Common myeloid progenitor, CD34-positive (primary cell): ENCODE measurements around the gene MACO1.

ENCODE experiments used
- CTCF ChIA-PET: fragments of 350-600 bp; sonication (Branson Sonifier 250); formaldehyde crosslinking; loops from one replicate; lab custom pipeline; 2021; ENCODE audit warnings: antibody characterized with exemption; lab: Charles Lee
- POLR2A ChIA-PET: fragments of 350-600 bp; sonication (Branson Sonifier 250); formaldehyde crosslinking; loops from one replicate; lab custom pipeline; 2021; ENCODE audit warnings: antibody characterized with exemption; lab: Charles Lee
- DNase-seq, 3 donors: peaks; one replicate each; pipeline versions ENCODE4 v3.0.0 to v3.0.0-alpha.2; 2013
- H3K27ac ChIP-seq, 2 experiments: 1 replicate in 1 of 2; 2 replicates in 1 of 2; pipeline ENCODE4 v1.7.0; 2013; ENCODE audit warnings: inconsistent platforms in 2 of 2, low read length in 2 of 2, mild to moderate bottlenecking in 2 of 2, low read depth in 1 of 2, moderate library complexity in 1 of 2; ENCODE audit not compliant: severe bottlenecking in 2 of 2, insufficient read depth in 1 of 2, poor library complexity in 1 of 2
- H3K27me3 ChIP-seq, 5 experiments: replicated peaks in 2 of 5; 1 replicate in 3 of 5; 2 replicates in 2 of 5; pipeline versions ENCODE4 v1.6.1 to v1.7.0; 2013; ENCODE audit warnings: low read length in 4 of 5, mild to moderate bottlenecking in 2 of 5, moderate library complexity in 2 of 5, inconsistent platforms in 1 of 5; ENCODE audit not compliant: insufficient read depth in 5 of 5, control insufficient read depth in 4 of 5
- H3K36me3 ChIP-seq, 4 experiments: 1 replicate in 2 of 4; 2 replicates in 2 of 4; pipeline versions ENCODE4 v1.6.1 to v1.7.0; 2013; ENCODE audit warnings: low read length in 3 of 4, control low read depth in 1 of 4, mild to moderate bottlenecking in 1 of 4; ENCODE audit not compliant: control insufficient read depth in 4 of 4, insufficient read depth in 4 of 4
- H3K4me1 ChIP-seq, 4 experiments: 1 replicate in 3 of 4; 2 replicates in 1 of 4; pipeline versions ENCODE4 v1.6.1 to v1.7.1; 2013; ENCODE audit warnings: low read length in 3 of 4, mild to moderate bottlenecking in 3 of 4, control low read depth in 1 of 4, inconsistent platforms in 1 of 4, moderate library complexity in 1 of 4; ENCODE audit not compliant: control insufficient read depth in 4 of 4, insufficient read depth in 4 of 4; ENCODE audit errors: control extremely low read depth in 1 of 4
- H3K4me3 ChIP-seq, 7 experiments: 1 replicate in 4 of 7; 2 replicates in 3 of 7; pipeline versions ENCODE4 v1.5.1 to v1.7.0; 2013; ENCODE audit warnings: mild to moderate bottlenecking in 7 of 7, low read length in 6 of 7, moderate library complexity in 6 of 7, inconsistent platforms in 2 of 7, low read depth in 2 of 7, control low read depth in 1 of 7; ENCODE audit not compliant: insufficient read depth in 4 of 7, control insufficient read depth in 1 of 7; ENCODE audit errors: extremely low read depth in 1 of 7
- H3K9me3 ChIP-seq, 5 experiments: 1 replicate in 4 of 5; 2 replicates in 1 of 5; pipeline versions ENCODE4 v1.6.1 to v1.7.1; 2013; ENCODE audit warnings: low read length in 4 of 5, mild to moderate bottlenecking in 2 of 5, inconsistent platforms in 1 of 5, low read depth in 1 of 5, moderate library complexity in 1 of 5; ENCODE audit not compliant: control insufficient read depth in 4 of 5, insufficient read depth in 2 of 5; ENCODE audit errors: control extremely low read depth in 1 of 5
- WGBS: methylation state at CpG from one replicate; pipeline ENCODE4 v1.1.5; 2013; ENCODE audit not compliant: insufficient coverage; 5-methylcytosine and 5-hydroxymethylcytosine counted together

Gene MACO1

DNA sequence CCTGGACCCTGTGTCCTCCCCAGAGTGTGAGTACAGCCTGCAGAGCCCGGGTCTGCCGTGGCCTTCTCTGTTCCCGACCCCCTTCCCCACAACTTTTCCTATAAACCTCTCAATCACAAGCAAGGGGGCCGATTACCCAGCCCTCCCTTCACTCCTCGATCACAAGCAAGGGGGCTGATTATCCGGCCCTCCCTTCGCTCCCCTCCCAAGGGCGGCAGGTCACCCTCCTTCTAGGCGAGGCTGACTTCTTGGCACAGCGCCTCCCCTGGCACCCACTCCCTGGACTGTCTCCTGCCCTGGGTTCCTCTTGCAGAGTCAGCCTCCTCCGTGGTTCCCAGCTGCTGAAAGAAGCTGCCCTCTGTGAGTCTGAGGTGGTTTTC is 100.4 kb downstream of the MACO1 start:
- Histone ChIP-seq H3K27me3 (no peaks in the 10 kb centered on the region), H3K27ac (no peak overlapping the region), H3K36me3 (no peaks in the 10 kb centered on the region), H3K4me3 (no peak overlapping the region), H3K4me1 (peaks cover 0 to 5% (median 3%) of the 10 kb centered on the region in 4 experiments), H3K9me3 (no peaks in the 10 kb centered on the region)
- no peak for DNase-seq
- 86% methylated on average over 11 of the region's 11 CpGs for WGBS
- POLR2A ChIA-PET: no interaction called here
- CTCF ChIA-PET: interaction anchor here (0.9 to 1.0 kb wide), 2 partner anchors 18 to 59 kb away, joined by 3 to 4 read pairs; no protein-coding TSS in a partner anchor

DNA sequence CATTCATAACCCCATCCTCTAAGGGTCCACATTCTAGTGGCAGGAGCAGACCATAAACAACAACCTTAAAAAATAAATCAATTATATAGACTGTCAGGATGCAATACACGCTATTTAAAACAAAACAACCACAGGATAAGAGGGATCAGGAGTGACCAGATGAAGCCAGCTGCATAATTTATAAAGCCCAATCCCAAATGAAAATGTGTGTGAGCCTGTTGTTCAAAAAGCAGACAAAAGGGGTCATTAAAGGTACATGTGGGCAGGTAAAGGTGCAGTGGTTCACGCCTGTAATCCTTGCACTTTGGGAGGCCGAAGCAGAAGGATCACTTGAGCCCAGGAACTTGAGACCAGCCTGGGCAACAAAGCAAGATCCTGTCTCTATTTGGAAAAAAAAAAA is 102.3 kb downstream of the MACO1 start:
- ChIA-PET CTCF (no interaction called here), POLR2A (no interaction called here)
- H3K9me3 ChIP-seq: no peaks in the 10 kb centered on the region
- no peak overlapping the region for H3K27ac ChIP-seq
- peaks cover 0 to 8% (median 4%) of the 10 kb centered on the region in 4 experiments for H3K4me1 ChIP-seq
- H3K4me3 ChIP-seq: no peak overlapping the region
- no peak for DNase-seq
- no peaks in the 10 kb centered on the region for H3K36me3 ChIP-seq
- H3K27me3 ChIP-seq: no peaks in the 10 kb centered on the region
- 79% methylated on average over 3 of the region's 3 CpGs for WGBS

DNA sequence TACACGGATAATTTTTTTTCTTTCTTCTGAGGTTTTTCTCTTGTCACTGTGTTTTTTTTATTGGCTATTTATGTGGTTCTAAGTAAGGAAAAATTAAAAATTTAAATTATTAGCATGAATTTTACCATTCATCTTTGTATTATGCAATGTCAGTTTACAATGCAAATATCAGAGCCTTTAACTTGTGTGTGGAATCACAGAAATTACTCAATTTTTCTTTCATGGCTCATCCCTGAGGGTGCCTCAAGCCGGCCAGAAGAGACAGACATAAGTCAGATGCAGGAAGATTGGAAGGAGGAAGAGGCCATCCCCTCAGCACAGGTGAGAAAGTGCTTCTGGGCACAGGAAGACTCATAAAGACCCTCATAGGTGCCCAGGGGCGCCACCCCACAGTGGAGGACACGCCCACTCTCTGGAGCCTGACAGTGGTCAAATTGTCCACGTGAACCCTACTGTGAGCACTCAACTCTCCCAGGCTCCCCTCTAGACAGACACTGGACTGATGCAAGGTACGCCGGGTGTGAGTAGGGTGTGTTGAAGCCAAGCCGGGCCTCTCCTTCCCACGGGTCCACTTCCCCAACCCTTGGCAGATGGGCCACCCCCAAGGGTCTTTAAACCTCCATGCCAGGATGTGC is 103.2 kb downstream of the MACO1 start:
- 74% methylated on average over 6 of the region's 9 CpGs for WGBS
- ChIA-PET POLR2A (no interaction called here), CTCF (no interaction called here)
- no peaks in the 10 kb centered on the region for H3K36me3 ChIP-seq
- H3K4me3 ChIP-seq: no peak overlapping the region
- no peak for DNase-seq
- no peak overlapping the region for H3K27ac ChIP-seq
- no peaks in the 10 kb centered on the region for H3K27me3 ChIP-seq
- H3K9me3 ChIP-seq: no peaks in the 10 kb centered on the region
- peaks cover 0 to 8% (median 4%) of the 10 kb centered on the region in 4 experiments for H3K4me1 ChIP-seq

DNA sequence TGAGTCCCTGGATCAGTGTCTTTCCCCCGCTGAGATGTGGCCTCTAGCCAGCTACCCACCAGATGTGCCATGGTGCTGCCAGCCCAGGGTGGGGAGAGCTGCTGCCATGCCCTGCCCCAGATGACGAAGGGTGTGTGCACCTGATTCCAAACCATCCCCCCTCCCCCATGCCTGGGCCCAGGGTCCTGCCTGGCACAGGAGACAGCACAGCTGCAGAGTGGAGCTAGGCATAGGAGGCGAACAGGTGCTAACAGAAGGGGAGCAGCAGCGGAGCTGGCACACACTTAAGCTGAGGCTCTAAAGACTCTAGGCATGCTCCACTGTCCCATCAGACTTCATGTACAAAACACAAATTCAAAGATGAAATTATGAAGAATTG is 103.7 kb downstream of the MACO1 start:
- Histone ChIP-seq H3K4me3 (no peak overlapping the region), H3K27me3 (no peaks in the 10 kb centered on the region), H3K9me3 (no peaks in the 10 kb centered on the region), H3K27ac (no peak overlapping the region), H3K4me1 (peaks cover 0 to 6% (median 3%) of the 10 kb centered on the region in 4 experiments), H3K36me3 (no peaks in the 10 kb centered on the region)
- no peak for DNase-seq
- ChIA-PET POLR2A (no interaction called here), CTCF (no interaction called here)
- WGBS: 90% methylated on average over 3 of the region's 4 CpGs

DNA sequence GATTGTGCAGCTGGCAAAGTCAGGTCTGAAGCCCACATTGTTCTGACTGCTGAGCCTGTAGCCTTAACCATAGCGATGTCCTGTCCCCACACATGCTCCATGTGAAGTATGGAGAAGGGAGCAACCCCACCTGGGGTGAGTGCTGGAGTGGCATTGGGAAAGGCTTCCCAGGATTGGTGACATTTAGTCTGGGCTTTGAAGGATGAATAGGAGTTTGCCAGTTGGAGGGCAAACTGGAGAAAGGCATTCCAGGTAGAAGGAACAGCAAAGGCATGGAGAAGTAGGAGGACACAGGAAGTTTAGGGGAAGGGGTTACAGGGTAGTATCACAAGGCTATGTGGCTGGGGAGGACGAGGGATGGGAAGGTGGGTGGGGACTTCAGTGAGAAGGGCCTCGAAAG is 105.4 kb downstream of the MACO1 start:
- Histone ChIP-seq H3K36me3 (no peaks in the 10 kb centered on the region), H3K27ac (no peak overlapping the region), H3K4me1 (peaks cover 0 to 6% (median 0%) of the 10 kb centered on the region in 4 experiments), H3K9me3 (no peaks in the 10 kb centered on the region), H3K4me3 (no peak overlapping the region), H3K27me3 (no peaks in the 10 kb centered on the region)
- DNase-seq: no peak
- ChIA-PET CTCF (no interaction called here), POLR2A (no interaction called here)
- 100% methylated on average over 2 of the region's 3 CpGs for WGBS

DNA sequence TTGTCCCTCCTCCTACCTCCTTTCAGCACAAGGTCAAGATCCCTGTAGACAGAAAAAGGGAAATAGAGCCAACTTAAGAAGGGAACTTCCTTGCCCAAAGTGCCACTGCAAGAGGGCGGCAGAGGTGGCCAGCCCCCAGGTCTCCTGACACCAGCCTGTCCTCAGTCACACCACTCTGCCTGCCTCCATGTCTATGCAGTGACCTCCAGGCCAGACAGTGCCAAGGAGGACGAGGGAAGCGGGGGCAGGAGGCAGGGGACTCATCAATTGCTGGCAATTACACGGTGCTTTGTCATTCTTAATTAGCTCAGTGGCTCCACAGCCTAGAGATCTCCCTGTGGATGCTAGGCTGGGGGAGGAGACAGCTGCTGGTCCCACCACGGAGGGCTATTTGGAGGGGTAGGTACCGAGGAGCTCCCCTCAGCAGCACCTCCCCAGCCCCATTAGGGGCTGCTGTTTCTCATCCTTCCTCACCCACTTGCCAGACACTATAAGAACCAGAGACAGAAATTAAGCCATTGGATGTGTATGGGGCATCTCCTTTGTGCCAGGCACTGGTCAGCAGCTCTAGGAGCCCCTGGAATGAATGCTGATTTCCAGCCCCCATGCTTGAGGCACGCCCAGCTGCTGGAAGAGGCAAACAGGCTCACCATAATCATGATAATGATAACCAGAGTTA is 106.6 kb downstream of the MACO1 start:
- ChIA-PET CTCF (interaction anchor here (1.4 to 2.1 kb wide), 2 partner anchors 10 to 16 kb away, joined by 4 to 10 read pairs; no protein-coding TSS in a partner anchor), POLR2A (no interaction called here)
- Histone ChIP-seq H3K4me3 (no peak overlapping the region), H3K27ac (no peak overlapping the region), H3K4me1 (peaks cover 0 to 6% (median 0%) of the 10 kb centered on the region in 4 experiments), H3K36me3 (no peaks in the 10 kb centered on the region), H3K9me3 (no peaks in the 10 kb centered on the region), H3K27me3 (no peaks in the 10 kb centered on the region)
- DNase-seq: no peak
- 100% methylated on average over 4 of the region's 7 CpGs for WGBS

DNA sequence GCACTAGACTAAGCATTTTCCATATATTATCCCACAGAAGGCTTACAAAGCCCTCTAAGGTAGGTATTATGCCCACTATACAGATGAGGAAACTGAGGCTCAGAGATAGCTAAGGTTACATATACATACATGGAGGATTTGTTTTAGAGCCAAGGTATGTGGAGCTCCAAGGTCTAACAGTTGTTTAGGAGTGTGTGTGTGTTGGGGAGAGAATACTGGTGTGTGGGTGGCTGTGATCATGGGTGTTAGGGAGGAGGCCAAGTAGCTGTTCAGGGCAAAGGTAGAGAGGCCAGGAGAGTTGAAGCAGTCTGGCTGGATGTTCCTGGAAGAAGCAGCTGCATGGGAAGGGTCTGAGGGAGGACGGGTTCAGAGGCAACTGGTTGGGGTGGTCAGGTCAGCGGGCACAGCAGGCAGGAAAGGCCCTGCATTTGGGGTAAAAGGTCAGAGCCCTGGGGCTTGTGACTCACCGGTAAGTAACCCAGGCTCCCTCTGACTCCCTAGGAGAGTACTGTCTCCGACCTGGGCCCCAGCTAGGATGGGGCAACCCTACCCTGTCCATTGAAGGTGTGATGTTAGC is 107.6 kb downstream of the MACO1 start:
- POLR2A ChIA-PET: no interaction called here

More for the DNA sequence above, 107.6 kb downstream of the MACO1 start:
- no peak for DNase-seq
- Histone ChIP-seq H3K4me1 (peaks cover 0 to 6% (median 0%) of the 10 kb centered on the region in 4 experiments), H3K9me3 (no peaks in the 10 kb centered on the region), H3K27me3 (no peaks in the 10 kb centered on the region), H3K27ac (no peak overlapping the region), H3K4me3 (no peak overlapping the region), H3K36me3 (no peaks in the 10 kb centered on the region)
- WGBS: 98% methylated on average over 4 of the region's 4 CpGs
- CTCF ChIA-PET: interaction anchor here (0.7 to 2.1 kb wide), 5 partner anchors 9 to 258 kb away, joined by 3 to 10 read pairs (median 4); no protein-coding TSS in a partner anchor
